Adrenal gland (tissue), 12 donors: ENCODE data around the gene PPP1R14C. TPM values are rescaled to one million over a fixed set of nuclear protein-coding genes. Genes with fewer than 3 reads are reported as not detected.

Experiments used
- DNase-seq, 7 donors: peaks; one replicate each; pipeline ENCODE4 v3.0.0-alpha.2; 2019 to 2020
- H3K27ac ChIP-seq, 5 donors: fragments of 200-600 bp; sonication (generic) in 4 of 5; 1 replicate in 3 of 5; 2 replicates in 2 of 5; pipeline versions ENCODE4 v1.5.1 to v1.8.0; 2016 to 2020; ENCODE audit warnings: mild to moderate bottlenecking in 1 of 5
- H3K27me3 ChIP-seq: fragments of 200-600 bp; 2 replicates; pipeline ENCODE4 v1.8.0; 2021
- H3K36me3 ChIP-seq, 2 donors: fragments of 200-600 bp; replicated peaks in 1 of 2; 1 replicate in 1 of 2; 2 replicates in 1 of 2; pipeline versions ENCODE4 v1.5.1 to v1.8.0; 2018 to 2022
- H3K4me1 ChIP-seq, 2 donors: fragments of 200-600 bp; replicated peaks in 1 of 2; 1 replicate in 1 of 2; 2 replicates in 1 of 2; pipeline versions ENCODE4 v1.5.1 to v1.8.0; 2018 to 2021
- H3K4me3 ChIP-seq, 4 donors: fragments of 200-600 bp; sonication (generic) in 3 of 4; one replicate each; pipeline ENCODE4 v1.5.1; 2016 to 2018
- H3K9me3 ChIP-seq, 3 donors: fragments of 200-600 bp; sonication (generic) in 1 of 3; replicated peaks in 1 of 3; 1 replicate in 2 of 3; 2 replicates in 1 of 3; pipeline versions ENCODE4 v1.5.1 to v1.8.0; 2016 to 2021
- POLR2A ChIP-seq, 2 donors: fragments of 450-650 bp; IDR thresholded peaks; one replicate each; pipeline ENCODE4 v1.6.1; 2017; ENCODE audit warnings: antibody characterized with exemption in 2 of 2, mild to moderate bottlenecking in 2 of 2, moderate library complexity in 1 of 2
- WGBS, 4 donors: extraction: QIAGEN DNeasy Blood & Tissue Kit in 2 of 4; methylation state at CpG; one replicate each; pipeline versions ENCODE4 v1.1.5 to v1.1.7; 2013 to 2017; 5-methylcytosine and 5-hydroxymethylcytosine counted together
- intact Hi-C, 2 donors: fragments of 100-400 bp; cut with DNase I; formaldehyde crosslinking; loops; one replicate each; pipeline versions ENCODE4 v1.14.1 to v1.15.0; 2022 to 2023
- polyA plus RNA-seq, 3 donors: library from polyadenylated mRNA; stranded (reverse); fragments of 200-250 nt in 2 of 3; fragments of 350-450 nt in 1 of 3; fragmentation: Illumina TruSeq in 1 of 3; extraction: RNeasy Lipid Tissue Mini Kit (QIAGEN cat#74804) in 1 of 3; gene quantifications; one replicate each; pipeline ENCODE4 v1.2.3, GENCODE V29; 2013 to 2014
- total RNA-seq, 9 donors: library from RNA; depleted of rRNA in 4 of 9; stranded (reverse); fragments of >200 nt in 4 of 9; fragments of 120-200 nt in 1 of 9; fragmentation: NEBNext Ultra II Directional in 1 of 9; extraction: Animal tissue kit (Norgen Biotek cat#: 25700) in 1 of 9; gene quantifications; one replicate each; pipeline versions ENCODE4 v1.1.0 to v1.2.4, GENCODE V29; 2013 to 2023
- TF ChIP-seq, protein P1 (sequence below), 6 experiments: fragments of 450-650 bp in 4 of 6; fragments of 200-600 bp in 2 of 6; sonication (generic) in 1 of 6; IDR thresholded peaks; 1 replicate in 5 of 6; 2 replicates in 1 of 6; pipeline versions ENCODE4 v1.5.1 to v1.8.0; 2016 to 2021; ENCODE audit warnings: antibody characterized with exemption in 6 of 6, mild to moderate bottlenecking in 2 of 6, moderate library complexity in 1 of 6
- donor health status: healthy with polysubstance abuse.
- donor health status: Bipolar disorder and iron deficiency.
- donor health status: DM: yes; HTN: yes; CAD: no.
- donor health status: DM: no; HTN: no; CAD: no.
- donor health status: DM: no; HTN: no; CAD: no.
- donor health status: DM: yes; HTN: yes; CAD: no.

Gene PPP1R14C
- total and polyA plus RNA-seq, 12 donors, result 0.11 to 0.46 (median 0.17) TPM; not detected in 5

- no peak overlapping the region for H3K27ac ChIP-seq
- peaks cover 0 to 15% of the 10 kb centered on the region in 2 donors for H3K4me1 ChIP-seq
- peaks cover 48% of the 10 kb centered on the region for H3K27me3 ChIP-seq
- DNase-seq, result no peak
- intact Hi-C loops, result no loop called here
- WGBS, 4 donors, result 3 to 8% (median 4%) methylated on average over 13 to 53 of the region's 53 CpGs
- H3K4me3 ChIP-seq, result peak overlapping the region in 1 of 4 donors; percentile 50
- TF ChIP-seq, protein P1, sequence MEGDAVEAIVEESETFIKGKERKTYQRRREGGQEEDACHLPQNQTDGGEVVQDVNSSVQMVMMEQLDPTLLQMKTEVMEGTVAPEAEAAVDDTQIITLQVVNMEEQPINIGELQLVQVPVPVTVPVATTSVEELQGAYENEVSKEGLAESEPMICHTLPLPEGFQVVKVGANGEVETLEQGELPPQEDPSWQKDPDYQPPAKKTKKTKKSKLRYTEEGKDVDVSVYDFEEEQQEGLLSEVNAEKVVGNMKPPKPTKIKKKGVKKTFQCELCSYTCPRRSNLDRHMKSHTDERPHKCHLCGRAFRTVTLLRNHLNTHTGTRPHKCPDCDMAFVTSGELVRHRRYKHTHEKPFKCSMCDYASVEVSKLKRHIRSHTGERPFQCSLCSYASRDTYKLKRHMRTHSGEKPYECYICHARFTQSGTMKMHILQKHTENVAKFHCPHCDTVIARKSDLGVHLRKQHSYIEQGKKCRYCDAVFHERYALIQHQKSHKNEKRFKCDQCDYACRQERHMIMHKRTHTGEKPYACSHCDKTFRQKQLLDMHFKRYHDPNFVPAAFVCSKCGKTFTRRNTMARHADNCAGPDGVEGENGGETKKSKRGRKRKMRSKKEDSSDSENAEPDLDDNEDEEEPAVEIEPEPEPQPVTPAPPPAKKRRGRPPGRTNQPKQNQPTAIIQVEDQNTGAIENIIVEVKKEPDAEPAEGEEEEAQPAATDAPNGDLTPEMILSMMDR (IDR thresholded peaks at IDR 0.05), result no peak
- TF ChIP-seq POLR2A (IDR thresholded peaks at IDR 0.05), result no peak
- no peaks in the 10 kb centered on the region for H3K9me3 ChIP-seq
- H3K36me3 ChIP-seq, result no peaks in the 10 kb centered on the region
These were observed 861 bp downstream of the PPP1R14C start for GRCh38 chr6:150143516-150144293.

DNA sequence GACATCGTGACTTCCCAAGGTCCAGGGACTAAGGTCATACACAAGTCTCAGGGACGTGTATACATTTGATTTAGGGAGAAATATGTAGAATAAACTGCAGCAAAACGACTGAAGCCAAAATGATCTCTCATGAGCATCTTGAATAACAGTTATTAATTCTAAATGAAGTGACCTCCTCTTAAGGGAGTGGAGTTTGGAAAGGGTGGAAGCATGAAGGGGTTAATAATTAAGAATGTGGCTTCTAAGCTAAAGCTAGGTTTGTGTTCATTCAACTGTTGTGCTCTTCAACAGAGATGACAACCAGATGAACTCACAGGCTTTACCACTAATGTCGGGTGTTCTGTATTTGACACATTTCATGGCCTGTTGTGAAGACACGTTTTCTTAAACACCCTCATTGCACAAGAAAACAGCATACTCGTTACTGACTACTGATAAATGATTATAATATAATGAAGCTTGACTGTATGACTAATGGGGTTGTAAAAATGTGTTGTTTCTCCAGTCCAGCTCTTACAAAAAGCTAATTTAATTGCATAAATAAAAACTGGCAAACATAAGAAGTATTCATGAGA, 1.5 kb downstream of the PPP1R14C start:
- 15 to 24% (median 19%) methylated on average over 6 of the region's 6 CpGs for WGBS, 4 donors
- H3K27me3 ChIP-seq, result peaks cover 48% of the 10 kb centered on the region
- DNase-seq, result no peak
- no peak overlapping the region for H3K4me3 ChIP-seq
- H3K36me3 ChIP-seq, result no peaks in the 10 kb centered on the region
- TF ChIP-seq, protein P1 (IDR thresholded peaks at IDR 0.05), result no peak
- TF ChIP-seq POLR2A (IDR thresholded peaks at IDR 0.05), result no peak
- H3K27ac ChIP-seq, result no peak overlapping the region
- H3K9me3 ChIP-seq, result no peaks in the 10 kb centered on the region
- intact Hi-C loops, result no loop called here
- peaks cover 0 to 15% of the 10 kb centered on the region in 2 donors for H3K4me1 ChIP-seq

- intact Hi-C loops, result no loop called here
- 58 to 66% (median 64%) methylated on average over 3 of the region's 3 CpGs for WGBS, 4 donors
- no peak for DNase-seq
- Histone ChIP-seq H3K9me3 (no peaks in the 10 kb centered on the region), H3K4me1 (peaks cover 0 to 15% of the 10 kb centered on the region in 2 donors), H3K27ac (no peak overlapping the region), H3K4me3 (no peak overlapping the region), H3K27me3 (peaks cover 48% of the 10 kb centered on the region), H3K36me3 (no peaks in the 10 kb centered on the region)
- TF ChIP-seq POLR2A (IDR thresholded peaks at IDR 0.05), result no peak
- TF ChIP-seq, protein P1 (IDR thresholded peaks at IDR 0.05), result no peak
These were observed 2.6 kb downstream of the PPP1R14C start for GRCh38 chr6:150145427-150145826.

DNA sequence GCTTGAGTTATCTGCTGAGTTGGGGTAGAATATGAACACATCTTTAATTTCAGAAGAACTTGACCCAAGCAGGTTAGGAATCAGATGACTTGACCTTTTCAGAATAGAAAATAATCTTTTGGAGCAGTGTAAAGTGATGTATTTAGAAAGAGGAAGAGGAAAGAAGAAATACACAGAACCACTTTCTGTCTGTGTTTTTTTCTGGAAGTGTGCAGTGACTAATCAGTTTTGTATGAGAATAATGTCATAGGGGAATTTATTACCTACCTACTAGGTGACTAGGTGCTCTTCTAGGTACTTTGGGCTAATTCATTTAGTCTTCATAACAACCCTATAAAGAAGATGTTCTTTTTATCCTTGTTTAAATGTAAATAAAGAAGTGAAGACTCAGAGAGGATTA, 3.0 kb downstream of the PPP1R14C start:
- Histone ChIP-seq H3K4me3 (no peak overlapping the region), H3K9me3 (no peaks in the 10 kb centered on the region), H3K36me3 (no peaks in the 10 kb centered on the region), H3K27me3 (peaks cover 48% of the 10 kb centered on the region), H3K4me1 (peaks cover 0 to 15% of the 10 kb centered on the region in 2 donors), H3K27ac (no peak overlapping the region)
- TF ChIP-seq POLR2A (IDR thresholded peaks at IDR 0.05), result no peak
- TF ChIP-seq, protein P1 (IDR thresholded peaks at IDR 0.05), result no peak
- intact Hi-C loops, result no loop called here
- no peak for DNase-seq
